ENCODE data around the gene DPP9.

DPP9 gene

GRCh38 chr19:4712771-4713170 is 10.9 kb downstream of the DPP9 start:
- peak overlapping the region; percentile 57 for H3K27ac ChIP-seq (ENCODE audit: low read depth, low read length)
- H3K9me3 ChIP-seq (ENCODE audit: control insufficient read depth in 1 of 2, low read length in 2 of 2): no peaks in the 10 kb centered on the region
- H3K4me1 ChIP-seq (ENCODE audit: control insufficient read depth in 1 of 2, insufficient read depth in 2 of 2, low read length in 2 of 2): peaks cover 8 to 23% of the 10 kb centered on the region in 2 donors
- no peaks in the 10 kb centered on the region for H3K27me3 ChIP-seq (ENCODE audit: control insufficient read depth in 1 of 2, insufficient read depth in 2 of 2, low read length in 2 of 2)
- H3K9ac ChIP-seq (ENCODE audit: low read depth in 1 of 2, low read length in 2 of 2): peak overlapping the region in 1 of 2 donors; percentile 27
- H3K4me3 ChIP-seq (ENCODE audit: low read depth in 1 of 2, low read length in 2 of 2): no peak overlapping the region
- peaks cover 28 to 83% of the 10 kb centered on the region in 2 donors for H3K36me3 ChIP-seq (ENCODE audit: control insufficient read depth in 1 of 2, insufficient read depth in 2 of 2, low read length in 2 of 2)

GRCh38 chr19:4711211-4711610 is 12.4 kb downstream of the DPP9 start:
- no peak overlapping the region for H3K4me3 ChIP-seq (ENCODE audit: low read depth in 1 of 2, low read length in 2 of 2)
- H3K27me3 ChIP-seq (ENCODE audit: control insufficient read depth in 1 of 2, insufficient read depth in 2 of 2, low read length in 2 of 2): no peaks in the 10 kb centered on the region
- H3K9me3 ChIP-seq (ENCODE audit: control insufficient read depth in 1 of 2, low read length in 2 of 2): no peaks in the 10 kb centered on the region
- H3K36me3 ChIP-seq (ENCODE audit: control insufficient read depth in 1 of 2, insufficient read depth in 2 of 2, low read length in 2 of 2): peaks cover 19 to 78% of the 10 kb centered on the region in 2 donors
- peaks cover 8 to 23% of the 10 kb centered on the region in 2 donors for H3K4me1 ChIP-seq (ENCODE audit: control insufficient read depth in 1 of 2, insufficient read depth in 2 of 2, low read length in 2 of 2)
- no peak overlapping the region for H3K9ac ChIP-seq (ENCODE audit: low read depth in 1 of 2, low read length in 2 of 2)
- H3K27ac ChIP-seq (ENCODE audit: low read depth, low read length): no peak overlapping the region

- Histone ChIP-seq H3K9me3 (ENCODE audit: control insufficient read depth in 1 of 2, low read length in 2 of 2) (no peaks in the 10 kb centered on the region), H3K4me1 (ENCODE audit: control insufficient read depth in 1 of 2, insufficient read depth in 2 of 2, low read length in 2 of 2) (peaks cover 8 to 30% of the 10 kb centered on the region in 2 donors), H3K27me3 (ENCODE audit: control insufficient read depth in 1 of 2, insufficient read depth in 2 of 2, low read length in 2 of 2) (no peaks in the 10 kb centered on the region), H3K36me3 (ENCODE audit: control insufficient read depth in 1 of 2, insufficient read depth in 2 of 2, low read length in 2 of 2) (peaks cover 14 to 75% of the 10 kb centered on the region in 2 donors), H3K4me3 (ENCODE audit: low read depth in 1 of 2, low read length in 2 of 2) (no peak overlapping the region), H3K9ac (ENCODE audit: low read depth in 1 of 2, low read length in 2 of 2) (no peak overlapping the region), H3K27ac (ENCODE audit: low read depth, low read length) (no peak overlapping the region)
Observed at GRCh38 chr19:4710281-4710600, 13.4 kb downstream of the DPP9 start.

GRCh38 chr19:4709440-4710280 is 14.0 kb downstream of the DPP9 start:
- Histone ChIP-seq H3K9ac (ENCODE audit: low read depth in 1 of 2, low read length in 2 of 2) (no peak overlapping the region), H3K27me3 (ENCODE audit: control insufficient read depth in 1 of 2, insufficient read depth in 2 of 2, low read length in 2 of 2) (no peaks in the 10 kb centered on the region), H3K36me3 (ENCODE audit: control insufficient read depth in 1 of 2, insufficient read depth in 2 of 2, low read length in 2 of 2) (peaks cover 13 to 76% of the 10 kb centered on the region in 2 donors), H3K4me3 (ENCODE audit: low read depth in 1 of 2, low read length in 2 of 2) (no peak overlapping the region), H3K27ac (ENCODE audit: low read depth, low read length) (no peak overlapping the region), H3K4me1 (ENCODE audit: control insufficient read depth in 1 of 2, insufficient read depth in 2 of 2, low read length in 2 of 2) (peaks cover 7 to 30% of the 10 kb centered on the region in 2 donors), H3K9me3 (ENCODE audit: control insufficient read depth in 1 of 2, low read length in 2 of 2) (no peaks in the 10 kb centered on the region)

- Histone ChIP-seq H3K9me3 (ENCODE audit: control insufficient read depth in 1 of 2, low read length in 2 of 2) (no peaks in the 10 kb centered on the region), H3K27ac (ENCODE audit: low read depth, low read length) (no peak overlapping the region), H3K36me3 (ENCODE audit: control insufficient read depth in 1 of 2, insufficient read depth in 2 of 2, low read length in 2 of 2) (peaks cover 17 to 75% of the 10 kb centered on the region in 2 donors), H3K27me3 (ENCODE audit: control insufficient read depth in 1 of 2, insufficient read depth in 2 of 2, low read length in 2 of 2) (no peaks in the 10 kb centered on the region), H3K4me3 (ENCODE audit: low read depth in 1 of 2, low read length in 2 of 2) (no peak overlapping the region), H3K4me1 (ENCODE audit: control insufficient read depth in 1 of 2, insufficient read depth in 2 of 2, low read length in 2 of 2) (peaks cover 3 to 18% of the 10 kb centered on the region in 2 donors), H3K9ac (ENCODE audit: low read depth in 1 of 2, low read length in 2 of 2) (no peak overlapping the region)
Observed at GRCh38 chr19:4707956-4708650, 15.5 kb downstream of the DPP9 start.

GRCh38 chr19:4707322-4707721 is 16.3 kb downstream of the DPP9 start:
- Histone ChIP-seq H3K9me3 (ENCODE audit: control insufficient read depth in 1 of 2, low read length in 2 of 2) (no peaks in the 10 kb centered on the region), H3K4me3 (ENCODE audit: low read depth in 1 of 2, low read length in 2 of 2) (no peak overlapping the region), H3K4me1 (ENCODE audit: control insufficient read depth in 1 of 2, insufficient read depth in 2 of 2, low read length in 2 of 2) (peaks cover 0 to 11% of the 10 kb centered on the region in 2 donors), H3K9ac (ENCODE audit: low read depth in 1 of 2, low read length in 2 of 2) (no peak overlapping the region), H3K27me3 (ENCODE audit: control insufficient read depth in 1 of 2, insufficient read depth in 2 of 2, low read length in 2 of 2) (no peaks in the 10 kb centered on the region), H3K36me3 (ENCODE audit: control insufficient read depth in 1 of 2, insufficient read depth in 2 of 2, low read length in 2 of 2) (peaks cover 11 to 75% of the 10 kb centered on the region in 2 donors), H3K27ac (ENCODE audit: low read depth, low read length) (no peak overlapping the region)

GRCh38 chr19:4705413-4706131 is 18.1 kb downstream of the DPP9 start:
- Histone ChIP-seq H3K9ac (ENCODE audit: low read depth in 1 of 2, low read length in 2 of 2) (no peak overlapping the region), H3K4me3 (ENCODE audit: low read depth in 1 of 2, low read length in 2 of 2) (no peak overlapping the region), H3K27ac (ENCODE audit: low read depth, low read length) (no peak overlapping the region), H3K36me3 (ENCODE audit: control insufficient read depth in 1 of 2, insufficient read depth in 2 of 2, low read length in 2 of 2) (peaks cover 8 to 77% of the 10 kb centered on the region in 2 donors), H3K9me3 (ENCODE audit: control insufficient read depth in 1 of 2, low read length in 2 of 2) (no peaks in the 10 kb centered on the region), H3K4me1 (ENCODE audit: control insufficient read depth in 1 of 2, insufficient read depth in 2 of 2, low read length in 2 of 2) (peaks cover 0 to 11% of the 10 kb centered on the region in 2 donors), H3K27me3 (ENCODE audit: control insufficient read depth in 1 of 2, insufficient read depth in 2 of 2, low read length in 2 of 2) (no peaks in the 10 kb centered on the region)

- Histone ChIP-seq H3K9me3 (ENCODE audit: control insufficient read depth in 1 of 2, low read length in 2 of 2) (no peaks in the 10 kb centered on the region), H3K4me1 (ENCODE audit: control insufficient read depth in 1 of 2, insufficient read depth in 2 of 2, low read length in 2 of 2) (peaks cover 0 to 6% of the 10 kb centered on the region in 2 donors), H3K27me3 (ENCODE audit: control insufficient read depth in 1 of 2, insufficient read depth in 2 of 2, low read length in 2 of 2) (no peaks in the 10 kb centered on the region), H3K36me3 (ENCODE audit: control insufficient read depth in 1 of 2, insufficient read depth in 2 of 2, low read length in 2 of 2) (peaks cover 13 to 79% of the 10 kb centered on the region in 2 donors), H3K27ac (ENCODE audit: low read depth, low read length) (no peak overlapping the region), H3K9ac (ENCODE audit: low read depth in 1 of 2, low read length in 2 of 2) (no peak overlapping the region), H3K4me3 (ENCODE audit: low read depth in 1 of 2, low read length in 2 of 2) (no peak overlapping the region)
Observed at GRCh38 chr19:4704317-4704673, 19.3 kb downstream of the DPP9 start.

GRCh38 chr19:4703671-4704316 is 19.8 kb downstream of the DPP9 start:
- Histone ChIP-seq H3K4me1 (ENCODE audit: control insufficient read depth in 1 of 2, insufficient read depth in 2 of 2, low read length in 2 of 2) (peaks cover 0 to 6% of the 10 kb centered on the region in 2 donors), H3K27me3 (ENCODE audit: control insufficient read depth in 1 of 2, insufficient read depth in 2 of 2, low read length in 2 of 2) (no peaks in the 10 kb centered on the region), H3K27ac (ENCODE audit: low read depth, low read length) (no peak overlapping the region), H3K9ac (ENCODE audit: low read depth in 1 of 2, low read length in 2 of 2) (no peak overlapping the region), H3K4me3 (ENCODE audit: low read depth in 1 of 2, low read length in 2 of 2) (no peak overlapping the region), H3K36me3 (ENCODE audit: control insufficient read depth in 1 of 2, insufficient read depth in 2 of 2, low read length in 2 of 2) (peaks cover 15 to 77% of the 10 kb centered on the region in 2 donors), H3K9me3 (ENCODE audit: control insufficient read depth in 1 of 2, low read length in 2 of 2) (no peaks in the 10 kb centered on the region)

Data from duodenal mucosa (tissue), 2 donors.